ENCODE measurements around the gene FBXL19. TPM values are rescaled to one million over a fixed set of nuclear protein-coding genes. Genes with fewer than 3 reads are reported as not detected.

FBXL19 gene
- total and polyA plus RNA-seq, 2 of the 13 experiments (the other 11 are each of a cell fraction or from before 2014, with no cell fraction given), result 6.0 to 13.7 TPM

DNA sequence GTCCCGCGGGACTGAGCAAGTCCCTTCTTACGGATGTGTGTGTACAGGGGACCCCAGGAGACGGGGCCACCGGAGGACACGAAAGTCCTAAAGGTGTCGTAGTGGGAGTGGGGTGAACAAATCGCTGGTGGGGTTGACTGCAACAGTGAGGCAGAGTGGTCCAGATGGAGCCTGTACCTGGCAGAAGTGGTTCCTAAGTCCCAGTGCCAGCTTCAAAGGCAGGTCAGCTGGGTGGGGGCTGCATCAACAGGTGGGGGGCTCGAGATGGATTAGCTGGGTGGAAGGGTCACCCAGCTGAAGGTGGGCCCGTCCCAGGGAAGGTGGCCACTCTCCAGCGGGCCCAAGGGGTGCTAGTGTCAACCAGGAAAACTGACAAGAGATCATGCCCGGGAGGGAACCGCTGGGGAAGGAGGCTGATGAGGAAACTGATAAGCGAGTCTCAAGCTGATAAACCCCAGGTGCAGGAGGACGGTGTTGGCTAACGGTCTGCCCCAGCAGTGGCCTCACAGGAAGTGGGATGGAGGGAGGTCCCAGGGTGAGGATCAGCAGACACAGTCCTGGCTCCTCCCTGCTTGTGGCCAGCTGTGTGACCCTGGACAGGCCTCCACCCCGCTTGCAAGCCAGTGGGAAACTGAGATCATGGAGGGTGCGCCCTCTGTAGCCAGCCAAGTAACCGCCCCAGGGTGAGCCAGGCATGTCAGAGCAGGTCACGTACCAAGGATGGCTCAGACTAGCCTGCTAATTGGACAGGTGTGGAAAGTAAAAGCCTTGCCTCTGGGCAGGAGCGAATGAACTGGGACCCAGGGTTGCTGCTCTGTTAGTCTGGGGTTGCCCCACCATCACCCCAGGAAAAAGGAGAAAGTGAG lies 26.5 kb downstream of the FBXL19 start (continued):
- TF ChIP-seq ZBTB42 (CRISPR knock-in tag; IDR thresholded peaks at IDR 0.05) (peak; percentile 66; the same call in 1 of the 2 replicates), ZFP36L1 (CRISPR knock-in tag; IDR thresholded peaks at IDR 0.05) (no peak), ZFP41 (CRISPR knock-in tag; IDR thresholded peaks at IDR 0.05; ENCODE audit: borderline replicate concordance) (peak; percentile 34; the same call in 1 of the 2 replicates), ZNF430 (CRISPR knock-in tag; IDR thresholded peaks at IDR 0.05) (no peak; the same call in 1 of the 2 replicates), IRF2 (CRISPR knock-in tag; IDR thresholded peaks at IDR 0.05) (peak; percentile 92), SIX1 (CRISPR knock-in tag; IDR thresholded peaks at IDR 0.05; ENCODE audit: borderline replicate concordance) (peak; percentile 70; the same call in 1 of the 2 replicates), ZSCAN30 (CRISPR knock-in tag; IDR thresholded peaks at IDR 0.05) (0 out of 2 replicates have a peak, but pooled peaks have one; percentile 33), NFKBIZ (CRISPR knock-in tag; IDR thresholded peaks at IDR 0.05) (peak; percentile 96), ZNF616 (CRISPR knock-in tag; IDR thresholded peaks at IDR 0.05; ENCODE audit: low read depth) (no peak; the same call in 1 of the 2 replicates), KDM5B (CRISPR knock-in tag; IDR thresholded peaks at IDR 0.05; ENCODE audit: borderline replicate concordance) (peak; percentile 81; the same call in 1 of the 2 replicates), AGO1 (IDR thresholded peaks at IDR 0.05; ENCODE audit: low read depth, low read length, poor library complexity, severe bottlenecking) (peak; percentile 55), ZSCAN22 (CRISPR knock-in tag; IDR thresholded peaks at IDR 0.05) (no peak), ZKSCAN5 (CRISPR knock-in tag; IDR thresholded peaks at IDR 0.05) (no peak), ZNF235 (CRISPR knock-in tag; IDR thresholded peaks at IDR 0.05; ENCODE audit: borderline replicate concordance) (peak; percentile 43; the same call in 1 of the 2 replicates), RBFOX2 (IDR thresholded peaks at IDR 0.05; ENCODE audit: low read depth, low read length) (peak; percentile 68), NPAS2 (CRISPR knock-in tag; IDR thresholded peaks at IDR 0.05; ENCODE audit: borderline replicate concordance) (0 out of 2 replicates have a peak, but pooled peaks have one; percentile 25), FOXK2 (IDR thresholded peaks at IDR 0.05) (no peak), U2AF2 (IDR thresholded peaks at IDR 0.05; ENCODE audit: low read depth, low read length) (no peak)
- TF ChIP-seq, protein P1, sequence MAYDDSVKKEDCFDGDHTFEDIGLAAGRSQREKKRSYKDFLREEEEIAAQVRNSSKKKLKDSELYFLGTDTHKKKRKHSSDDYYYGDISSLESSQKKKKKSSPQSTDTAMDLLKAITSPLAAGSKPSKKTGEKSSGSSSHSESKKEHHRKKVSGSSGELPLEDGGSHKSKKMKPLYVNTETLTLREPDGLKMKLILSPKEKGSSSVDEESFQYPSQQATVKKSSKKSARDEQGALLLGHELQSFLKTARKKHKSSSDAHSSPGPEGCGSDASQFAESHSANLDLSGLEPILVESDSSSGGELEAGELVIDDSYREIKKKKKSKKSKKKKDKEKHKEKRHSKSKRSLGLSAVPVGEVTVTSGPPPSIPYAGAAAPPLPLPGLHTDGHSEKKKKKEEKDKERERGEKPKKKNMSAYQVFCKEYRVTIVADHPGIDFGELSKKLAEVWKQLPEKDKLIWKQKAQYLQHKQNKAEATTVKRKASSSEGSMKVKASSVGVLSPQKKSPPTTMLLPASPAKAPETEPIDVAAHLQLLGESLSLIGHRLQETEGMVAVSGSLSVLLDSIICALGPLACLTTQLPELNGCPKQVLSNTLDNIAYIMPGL (CRISPR knock-in tag; IDR thresholded peaks at IDR 0.05; ENCODE audit: borderline replicate concordance in 1 of 2, low read depth in 1 of 2), result peak; percentile 80 to 98
- TF ChIP-seq, protein P2, sequence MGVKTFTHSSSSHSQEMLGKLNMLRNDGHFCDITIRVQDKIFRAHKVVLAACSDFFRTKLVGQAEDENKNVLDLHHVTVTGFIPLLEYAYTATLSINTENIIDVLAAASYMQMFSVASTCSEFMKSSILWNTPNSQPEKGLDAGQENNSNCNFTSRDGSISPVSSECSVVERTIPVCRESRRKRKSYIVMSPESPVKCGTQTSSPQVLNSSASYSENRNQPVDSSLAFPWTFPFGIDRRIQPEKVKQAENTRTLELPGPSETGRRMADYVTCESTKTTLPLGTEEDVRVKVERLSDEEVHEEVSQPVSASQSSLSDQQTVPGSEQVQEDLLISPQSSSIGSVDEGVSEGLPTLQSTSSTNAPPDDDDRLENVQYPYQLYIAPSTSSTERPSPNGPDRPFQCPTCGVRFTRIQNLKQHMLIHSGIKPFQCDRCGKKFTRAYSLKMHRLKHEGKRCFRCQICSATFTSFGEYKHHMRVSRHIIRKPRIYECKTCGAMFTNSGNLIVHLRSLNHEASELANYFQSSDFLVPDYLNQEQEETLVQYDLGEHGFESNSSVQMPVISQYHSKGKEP (CRISPR knock-in tag; IDR thresholded peaks at IDR 0.05), result 0 out of 2 replicates have a peak, but pooled peaks have one; percentile 54
- TF ChIP-seq, protein P3, sequence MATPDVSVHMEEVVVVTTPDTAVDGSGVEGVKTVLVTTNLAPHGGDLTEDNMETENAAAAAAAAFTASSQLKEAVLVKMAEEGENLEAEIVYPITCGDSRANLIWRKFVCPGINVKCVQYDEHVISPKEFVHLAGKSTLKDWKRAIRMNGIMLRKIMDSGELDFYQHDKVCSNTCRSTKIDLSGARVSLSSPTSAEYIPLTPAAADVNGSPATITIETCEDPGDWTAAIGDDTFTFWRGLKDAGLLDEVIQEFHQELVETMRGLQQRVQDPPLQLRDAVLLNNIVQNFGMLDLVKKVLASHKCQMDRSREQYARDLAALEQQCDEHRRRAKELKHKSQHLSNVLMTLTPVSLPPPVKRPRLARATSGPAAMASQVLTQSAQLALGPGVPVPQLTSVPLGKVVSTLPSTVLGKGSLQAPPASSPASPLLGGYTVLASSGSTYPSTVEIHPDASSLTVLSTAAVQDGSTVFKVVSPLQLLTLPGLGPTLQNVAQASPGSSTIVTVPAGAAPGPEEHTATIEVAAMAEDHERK (CRISPR knock-in tag; IDR thresholded peaks at IDR 0.05; ENCODE audit: low read depth), result no peak
- TF ChIP-seq, protein P4, sequence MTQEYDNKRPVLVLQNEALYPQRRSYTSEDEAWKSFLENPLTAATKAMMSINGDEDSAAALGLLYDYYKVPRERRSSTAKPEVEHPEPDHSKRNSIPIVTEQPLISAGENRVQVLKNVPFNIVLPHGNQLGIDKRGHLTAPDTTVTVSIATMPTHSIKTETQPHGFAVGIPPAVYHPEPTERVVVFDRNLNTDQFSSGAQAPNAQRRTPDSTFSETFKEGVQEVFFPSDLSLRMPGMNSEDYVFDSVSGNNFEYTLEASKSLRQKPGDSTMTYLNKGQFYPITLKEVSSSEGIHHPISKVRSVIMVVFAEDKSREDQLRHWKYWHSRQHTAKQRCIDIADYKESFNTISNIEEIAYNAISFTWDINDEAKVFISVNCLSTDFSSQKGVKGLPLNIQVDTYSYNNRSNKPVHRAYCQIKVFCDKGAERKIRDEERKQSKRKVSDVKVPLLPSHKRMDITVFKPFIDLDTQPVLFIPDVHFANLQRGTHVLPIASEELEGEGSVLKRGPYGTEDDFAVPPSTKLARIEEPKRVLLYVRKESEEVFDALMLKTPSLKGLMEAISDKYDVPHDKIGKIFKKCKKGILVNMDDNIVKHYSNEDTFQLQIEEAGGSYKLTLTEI (CRISPR knock-in tag; conservative IDR thresholded peaks at IDR 0.05), result no peak

Measured in HepG2 (cell line).